Upper lobe of left lung (tissue), 4 donors: Measurements from ENCODE around the gene TEX35.
A peak's percentile ranks its signal among the peaks of the same experiment; 100 is the strongest.

Source experiments
- EP300 ChIP-seq, 4 donors: sonication (generic); formaldehyde crosslinking; IDR thresholded peaks; one replicate each; pipeline ENCODE4 v1.5.1; 2017; ENCODE audit warnings: antibody characterized with exemption in 4 of 4, control low read depth in 2 of 4
- POLR2A ChIP-seq, 4 donors: fragments of 450-650 bp; IDR thresholded peaks; one replicate each; pipeline ENCODE4 v1.5.1; 2016 to 2017; ENCODE audit warnings: antibody characterized with exemption in 4 of 4, mild to moderate bottlenecking in 2 of 4
- TF ChIP-seq, protein P1 (sequence below), 6 experiments: fragments of 450-650 bp in 4 of 6; fragments of 200-600 bp in 2 of 6; sonication (generic) in 2 of 6; IDR thresholded peaks; one replicate each; pipeline ENCODE4 v1.5.1; 2016 to 2019; ENCODE audit warnings: antibody characterized with exemption in 6 of 6

DNA sequence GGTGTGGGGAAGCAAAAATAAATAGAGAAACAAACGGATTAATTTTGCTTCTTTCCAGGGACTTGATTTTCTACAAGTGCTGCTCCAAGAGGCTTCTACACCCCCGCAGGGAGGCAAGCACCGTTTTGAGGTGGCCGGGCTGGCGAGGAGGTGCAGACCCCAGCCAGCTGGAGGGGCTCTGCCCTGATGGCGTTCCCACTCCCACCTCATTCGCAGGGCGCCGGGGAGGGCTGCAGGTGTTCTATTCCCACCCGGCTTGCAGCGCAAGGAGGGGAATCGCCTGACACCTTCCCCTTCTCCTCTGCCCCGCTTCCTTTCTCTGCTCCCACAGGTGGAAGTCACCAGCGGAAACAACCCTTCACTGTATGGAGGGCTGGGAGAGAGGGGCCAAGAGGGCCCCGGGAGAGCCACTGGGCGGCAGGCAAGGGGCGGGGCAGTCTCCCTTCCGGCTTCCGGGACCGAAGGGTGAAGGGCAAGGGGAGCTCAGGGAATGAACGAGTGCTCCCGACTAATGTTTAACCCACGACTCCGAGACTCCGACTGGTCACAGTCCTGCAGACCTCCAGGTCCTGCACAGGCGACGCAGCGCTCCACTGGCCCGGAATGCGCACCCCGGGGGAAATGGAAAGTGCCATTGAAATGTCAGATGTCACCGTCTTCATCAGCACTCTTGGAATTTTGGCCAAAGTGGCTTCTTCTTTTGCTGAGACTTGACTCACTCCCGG, 29.1 kb downstream of the TEX35 start:
- TF ChIP-seq, protein P1, sequence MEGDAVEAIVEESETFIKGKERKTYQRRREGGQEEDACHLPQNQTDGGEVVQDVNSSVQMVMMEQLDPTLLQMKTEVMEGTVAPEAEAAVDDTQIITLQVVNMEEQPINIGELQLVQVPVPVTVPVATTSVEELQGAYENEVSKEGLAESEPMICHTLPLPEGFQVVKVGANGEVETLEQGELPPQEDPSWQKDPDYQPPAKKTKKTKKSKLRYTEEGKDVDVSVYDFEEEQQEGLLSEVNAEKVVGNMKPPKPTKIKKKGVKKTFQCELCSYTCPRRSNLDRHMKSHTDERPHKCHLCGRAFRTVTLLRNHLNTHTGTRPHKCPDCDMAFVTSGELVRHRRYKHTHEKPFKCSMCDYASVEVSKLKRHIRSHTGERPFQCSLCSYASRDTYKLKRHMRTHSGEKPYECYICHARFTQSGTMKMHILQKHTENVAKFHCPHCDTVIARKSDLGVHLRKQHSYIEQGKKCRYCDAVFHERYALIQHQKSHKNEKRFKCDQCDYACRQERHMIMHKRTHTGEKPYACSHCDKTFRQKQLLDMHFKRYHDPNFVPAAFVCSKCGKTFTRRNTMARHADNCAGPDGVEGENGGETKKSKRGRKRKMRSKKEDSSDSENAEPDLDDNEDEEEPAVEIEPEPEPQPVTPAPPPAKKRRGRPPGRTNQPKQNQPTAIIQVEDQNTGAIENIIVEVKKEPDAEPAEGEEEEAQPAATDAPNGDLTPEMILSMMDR (IDR thresholded peaks at IDR 0.05), result no peak
- TF ChIP-seq EP300 (IDR thresholded peaks at IDR 0.05) (no peak), POLR2A (IDR thresholded peaks at IDR 0.05) (peak in 1 of 4 donors; percentile 37)
